ENCODE measurements around the gene SLC39A12. TPM values are rescaled to one million over a fixed set of nuclear protein-coding genes. Genes with fewer than 3 reads are reported as not detected.

The SLC39A12 gene
- total and polyA plus RNA-seq, 2 of the 8 experiments (the other 6 are each of a cell fraction or from before 2014, with no cell fraction given): not detected

- TF ChIP-seq CHD7 (IDR thresholded peaks at IDR 0.05; ENCODE audit: insufficient replicate concordance, low read length): no peak
- TF ChIP-seq EZH2 (IDR thresholded peaks at IDR 0.05; ENCODE audit: low read depth, low read length, severe bottlenecking): no peak
- TF ChIP-seq ZNF274 (IDR thresholded peaks at IDR 0.05; ENCODE audit: borderline replicate concordance, extremely low read depth, low read length): no peak
- no peak for TF ChIP-seq SP1 (IDR thresholded peaks at IDR 0.05; ENCODE audit: low read depth, low read length)
Measured at GRCh38 chr10:18085855-18086254, 134.1 kb downstream of the SLC39A12 start (continued).
